ENCODE measurements around the gene ANXA9.

The ANXA9 gene

GRCh38 chr1:150961756-150962155 is 20.3 kb upstream of the ANXA9 start:
- CTCF ChIA-PET = interaction anchor here (1.3 to 1.9 kb wide), 2 partner anchors 17 to 39 kb away, joined by 4 to 5 read pairs; no protein-coding TSS in a partner anchor
- TF ChIP-seq, protein P1, sequence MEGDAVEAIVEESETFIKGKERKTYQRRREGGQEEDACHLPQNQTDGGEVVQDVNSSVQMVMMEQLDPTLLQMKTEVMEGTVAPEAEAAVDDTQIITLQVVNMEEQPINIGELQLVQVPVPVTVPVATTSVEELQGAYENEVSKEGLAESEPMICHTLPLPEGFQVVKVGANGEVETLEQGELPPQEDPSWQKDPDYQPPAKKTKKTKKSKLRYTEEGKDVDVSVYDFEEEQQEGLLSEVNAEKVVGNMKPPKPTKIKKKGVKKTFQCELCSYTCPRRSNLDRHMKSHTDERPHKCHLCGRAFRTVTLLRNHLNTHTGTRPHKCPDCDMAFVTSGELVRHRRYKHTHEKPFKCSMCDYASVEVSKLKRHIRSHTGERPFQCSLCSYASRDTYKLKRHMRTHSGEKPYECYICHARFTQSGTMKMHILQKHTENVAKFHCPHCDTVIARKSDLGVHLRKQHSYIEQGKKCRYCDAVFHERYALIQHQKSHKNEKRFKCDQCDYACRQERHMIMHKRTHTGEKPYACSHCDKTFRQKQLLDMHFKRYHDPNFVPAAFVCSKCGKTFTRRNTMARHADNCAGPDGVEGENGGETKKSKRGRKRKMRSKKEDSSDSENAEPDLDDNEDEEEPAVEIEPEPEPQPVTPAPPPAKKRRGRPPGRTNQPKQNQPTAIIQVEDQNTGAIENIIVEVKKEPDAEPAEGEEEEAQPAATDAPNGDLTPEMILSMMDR (IDR thresholded peaks at IDR 0.05; ENCODE audit: control extremely low read depth, extremely low read depth, low read depth, missing control alignments) = no peak
- DNase-seq (ENCODE audit: extremely low spot score) = no peak
- POLR2A ChIA-PET = no interaction called here

GRCh38 chr1:150963321-150964163 is 18.6 kb upstream of the ANXA9 start:
- CTCF ChIA-PET = interaction anchor here (1.0 to 1.9 kb wide), 6 partner anchors 10 to 41 kb away, joined by 3 to 5 read pairs (median 4); no protein-coding TSS in a partner anchor
- TF ChIP-seq, protein P1 (IDR thresholded peaks at IDR 0.05; ENCODE audit: control extremely low read depth, extremely low read depth, low read depth, missing control alignments) = no peak
- POLR2A ChIA-PET = no interaction called here
- DNase-seq (ENCODE audit: extremely low spot score) = no peak

DNA sequence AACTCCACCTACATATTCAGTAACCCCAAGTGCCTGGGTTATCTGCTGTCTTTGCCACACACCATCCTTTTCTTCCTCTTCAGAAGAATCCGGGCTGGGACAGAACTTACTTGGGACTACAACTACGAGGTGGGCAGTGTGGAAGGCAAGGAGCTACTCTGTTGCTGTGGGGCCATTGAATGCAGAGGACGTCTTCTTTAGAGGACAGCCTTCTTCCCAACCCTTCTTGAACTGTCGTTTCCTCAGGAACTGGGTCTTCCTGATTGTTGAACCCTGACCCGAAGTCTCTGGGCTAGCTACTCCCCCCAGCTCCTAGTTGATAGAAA is 18.0 kb upstream of the ANXA9 start:
- CTCF ChIA-PET = interaction anchor here (1.5 kb wide), 1 partner anchor 16 kb away, joined by 3 read pairs; no protein-coding TSS in a partner anchor
- no peak for DNase-seq (ENCODE audit: extremely low spot score)
- POLR2A ChIA-PET = no interaction called here
- TF ChIP-seq, protein P1 (IDR thresholded peaks at IDR 0.05; ENCODE audit: control extremely low read depth, extremely low read depth, low read depth, missing control alignments) = no peak

DNA sequence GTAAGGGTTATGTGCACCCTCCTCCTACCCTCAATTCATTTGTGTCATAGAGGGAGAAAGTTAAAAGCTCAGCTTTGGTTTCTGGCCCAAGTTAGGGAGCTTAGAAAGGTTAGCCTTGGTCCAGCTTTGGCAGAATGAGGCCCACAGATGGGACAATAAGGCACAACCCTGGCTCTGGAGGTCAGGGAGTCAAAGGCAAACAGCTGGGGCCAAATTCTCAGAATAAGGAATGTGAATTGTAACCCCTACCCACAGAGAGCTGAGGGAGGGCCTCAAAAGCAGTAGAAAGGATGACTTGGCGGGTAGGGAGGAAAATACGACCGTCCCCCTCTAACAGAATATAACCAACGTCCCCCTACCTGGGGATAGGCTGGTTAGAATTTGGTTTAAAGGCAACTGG is 16.5 kb upstream of the ANXA9 start:
- DNase-seq (ENCODE audit: extremely low spot score) = no peak
- TF ChIP-seq, protein P1 (IDR thresholded peaks at IDR 0.05; ENCODE audit: control extremely low read depth, extremely low read depth, low read depth, missing control alignments) = no peak
- POLR2A ChIA-PET = interaction anchor here (0.7 kb wide), 1 partner anchor 30 kb away, joined by 3 read pairs; no protein-coding TSS in a partner anchor
- CTCF ChIA-PET = interaction anchor here (1.0 to 1.4 kb wide), 4 partner anchors 8 to 43 kb away, joined by 4 to 6 read pairs (median 4); no protein-coding TSS in a partner anchor

- TF ChIP-seq, protein P1 (IDR thresholded peaks at IDR 0.05; ENCODE audit: control extremely low read depth, extremely low read depth, low read depth, missing control alignments) = no peak
- POLR2A ChIA-PET = interaction anchor here (1.5 kb wide), 1 partner anchor 8 kb away, joined by 3 read pairs; no protein-coding TSS in a partner anchor
- CTCF ChIA-PET = interaction anchor here (1.0 to 1.4 kb wide), 5 partner anchors 9 to 44 kb away, joined by 3 to 6 read pairs (median 4); no protein-coding TSS in a partner anchor
- DNase-seq (ENCODE audit: extremely low spot score) = no peak
Observed at GRCh38 chr1:150966011-150966410, 16.1 kb upstream of the ANXA9 start.

DNA sequence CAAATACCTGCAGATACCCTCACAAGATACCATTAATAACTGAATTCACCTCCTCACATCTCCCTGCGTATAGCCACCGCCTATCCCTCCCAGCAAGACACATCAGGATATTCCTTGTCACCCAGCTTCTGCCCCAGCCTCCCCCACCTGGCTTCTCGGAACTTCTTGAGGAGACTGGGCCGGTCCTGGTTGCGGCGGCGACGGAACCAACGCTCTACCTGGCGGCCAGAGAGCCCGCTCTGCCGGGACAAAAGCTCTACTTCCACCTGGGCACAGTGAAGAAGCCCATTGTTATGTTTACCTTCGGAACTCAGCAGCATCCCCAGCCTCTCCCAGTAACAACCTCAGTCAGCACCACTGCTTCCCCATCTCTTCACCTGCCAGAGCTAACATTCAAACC is 14.2 kb upstream of the ANXA9 start:
- CTCF ChIA-PET = interaction anchor here (3.3 to 4.1 kb wide), 2 partner anchors 11 to 12 kb away, joined by 14 to 28 read pairs; partner anchors contain the start of gene ANXA9

More for the DNA sequence above, 14.2 kb upstream of the ANXA9 start:
- DNase-seq (ENCODE audit: extremely low spot score) = no peak
- POLR2A ChIA-PET = no interaction called here
- TF ChIP-seq, protein P1 (IDR thresholded peaks at IDR 0.05; ENCODE audit: control extremely low read depth, extremely low read depth, low read depth, missing control alignments) = no peak

Measured in GM10248 (cell line).